Mesenchymal stem cell (in vitro differentiated cells and primary cell): ENCODE results near the gene NLGN1.
A peak's percentile ranks its signal among the peaks of the same experiment; 100 is the strongest.
"Not testable (repeated sequence)": the region's sequence is repeated elsewhere in the genome, so short reads cannot be mapped to it uniquely, and the experiment has no call there.

Experiments used
- DNase-seq: peaks from one replicate; pipeline ENCODE4 v3.0.0-alpha.2; 2013
- H2AFZ ChIP-seq: one replicate; pipeline ENCODE4 v1.6.1; 2013; ENCODE audit warnings: low read depth, mild to moderate bottlenecking, control low read depth, inconsistent platforms, low read length, moderate library complexity
- H2AK5ac ChIP-seq: 2 replicates; pipeline ENCODE4 v1.6.1; 2013; ENCODE audit warnings: low read length, moderate library complexity, mild to moderate bottlenecking, inconsistent platforms; ENCODE audit not compliant: severe bottlenecking
- H2BK120ac ChIP-seq: one replicate; pipeline ENCODE4 v1.6.1; 2013; ENCODE audit warnings: low read depth, mild to moderate bottlenecking, inconsistent platforms, low read length, moderate library complexity
- H2BK12ac ChIP-seq, 2 experiments: one replicate each; pipeline ENCODE4 v1.6.1; 2013; ENCODE audit warnings: inconsistent platforms in 2 of 2, low read length in 2 of 2, mild to moderate bottlenecking in 2 of 2, moderate library complexity in 2 of 2, control low read depth in 1 of 2
- H2BK15ac ChIP-seq: one replicate; pipeline ENCODE4 v1.6.1; 2013; ENCODE audit warnings: mild to moderate bottlenecking, low read depth, inconsistent platforms; ENCODE audit not compliant: poor library complexity, severe bottlenecking
- H2BK5ac ChIP-seq: 2 replicates; pipeline ENCODE4 v1.6.1; 2013; ENCODE audit warnings: low read depth, mild to moderate bottlenecking, low read length, control low read depth, inconsistent platforms; ENCODE audit not compliant: poor library complexity, severe bottlenecking
- H3K14ac ChIP-seq, 2 experiments: one replicate each; pipeline ENCODE4 v1.6.1; 2013; ENCODE audit warnings: inconsistent platforms in 2 of 2, low read length in 2 of 2, control low read depth in 1 of 2, mild to moderate bottlenecking in 1 of 2, moderate library complexity in 1 of 2
- H3K18ac ChIP-seq, 2 experiments: one replicate each; pipeline ENCODE4 v1.6.1; 2013; ENCODE audit warnings: inconsistent platforms in 2 of 2, low read length in 2 of 2, control low read depth in 1 of 2, low read depth in 1 of 2, mild to moderate bottlenecking in 1 of 2
- H3K23ac ChIP-seq, 2 experiments: one replicate each; pipeline ENCODE4 v1.6.1; 2013; ENCODE audit warnings: inconsistent platforms in 2 of 2, low read length in 2 of 2, mild to moderate bottlenecking in 2 of 2, moderate library complexity in 2 of 2, control low read depth in 1 of 2
- H3K27ac ChIP-seq: 2 replicates; pipeline ENCODE4 v1.5.1; 2013; ENCODE audit warnings: mild to moderate bottlenecking, moderate library complexity, low read length, control low read depth, inconsistent platforms; ENCODE audit not compliant: poor library complexity, severe bottlenecking
- H3K27me3 ChIP-seq, 2 experiments: 2 replicates each; pipeline versions ENCODE4 v1.6.1 to v1.7.0; 2013; ENCODE audit warnings: low read length in 2 of 2, mild to moderate bottlenecking in 2 of 2, moderate library complexity in 2 of 2, control low read depth in 1 of 2, inconsistent platforms in 1 of 2; ENCODE audit not compliant: control insufficient read depth in 1 of 2, insufficient read depth in 1 of 2
- H3K36me3 ChIP-seq, 2 experiments: 2 replicates each; pipeline versions ENCODE4 v1.6.1 to v1.7.0; 2013; ENCODE audit warnings: low read length in 2 of 2, control low read depth in 1 of 2, inconsistent platforms in 1 of 2, low read depth in 1 of 2, mild to moderate bottlenecking in 1 of 2; ENCODE audit not compliant: insufficient read depth in 2 of 2, control insufficient read depth in 1 of 2
- H3K4ac ChIP-seq, 2 experiments: one replicate each; pipeline ENCODE4 v1.6.1; 2013; ENCODE audit warnings: inconsistent platforms in 2 of 2, low read length in 2 of 2, mild to moderate bottlenecking in 2 of 2, moderate library complexity in 2 of 2, control low read depth in 1 of 2, low read depth in 1 of 2
- H3K4me1 ChIP-seq: 2 replicates; pipeline ENCODE4 v1.6.1; 2013; ENCODE audit warnings: low read depth, low read length, control low read depth; ENCODE audit not compliant: control insufficient read depth, insufficient read depth
- H3K4me2 ChIP-seq: 2 replicates; pipeline ENCODE4 v1.6.1; 2013; ENCODE audit warnings: low read length, mild to moderate bottlenecking, inconsistent platforms; ENCODE audit not compliant: poor library complexity, severe bottlenecking
- H3K4me3 ChIP-seq, 2 experiments: 2 replicates each; pipeline versions ENCODE4 v1.5.1 to v1.7.0; 2013; ENCODE audit warnings: low read length in 2 of 2, mild to moderate bottlenecking in 2 of 2, control low read depth in 1 of 2, low read depth in 1 of 2; ENCODE audit not compliant: insufficient read depth in 1 of 2
- H3K79me1 ChIP-seq: replicated peaks from 2 replicates; pipeline ENCODE4 v1.6.1; 2013; ENCODE audit warnings: mild to moderate bottlenecking, control low read depth, low read length, inconsistent platforms; ENCODE audit not compliant: poor library complexity, severe bottlenecking
- H3K9ac ChIP-seq: 2 replicates; pipeline ENCODE4 v1.7.0; 2013; ENCODE audit warnings: mild to moderate bottlenecking, low read length, moderate library complexity
- H3K9me3 ChIP-seq: 2 replicates; pipeline ENCODE4 v1.7.0; 2013; ENCODE audit warnings: mild to moderate bottlenecking, low read length; ENCODE audit not compliant: control insufficient read depth
- H4K8ac ChIP-seq: one replicate; pipeline ENCODE4 v1.6.1; 2013; ENCODE audit warnings: inconsistent platforms, mild to moderate bottlenecking, low read length, moderate library complexity
- H4K91ac ChIP-seq: one replicate; pipeline ENCODE4 v1.6.1; 2013; ENCODE audit warnings: mild to moderate bottlenecking, low read length, inconsistent platforms
- WGBS: methylation state at CpG from one replicate; pipeline ENCODE4 v1.1.7; 2013; ENCODE audit warnings: mixed read lengths; 5-methylcytosine and 5-hydroxymethylcytosine counted together

The NLGN1 gene

DNA sequence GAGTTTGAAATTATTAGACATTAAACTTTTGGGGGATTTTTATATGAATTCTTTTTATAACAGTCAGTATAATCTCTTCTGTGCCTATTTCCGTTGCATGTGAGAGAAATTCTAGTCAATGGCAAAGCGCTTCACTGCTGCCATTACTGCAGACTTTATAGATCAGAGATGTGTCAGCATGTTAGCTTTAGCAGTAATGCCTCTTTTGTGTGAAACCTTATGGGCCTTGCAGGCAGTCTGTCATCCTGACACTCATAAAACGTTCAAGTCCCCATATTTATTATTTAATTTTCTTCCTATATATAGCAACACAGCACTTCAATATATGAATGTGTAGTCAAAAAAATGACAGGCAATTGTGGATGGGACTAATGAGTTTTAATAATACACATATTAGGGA lies 191.0 kb downstream of the NLGN1 start:
- Histone ChIP-seq H4K8ac (no peak overlapping the region), H3K4ac (no peak overlapping the region), H4K91ac (no peak overlapping the region), H3K4me1 (peaks cover 7% of the 10 kb centered on the region), H3K14ac (no peak overlapping the region), H3K4me2 (no peak overlapping the region), H2AFZ (no peak overlapping the region), H3K18ac (no peak overlapping the region), H3K79me1 (no peaks in the 10 kb centered on the region), H3K9ac (no peak overlapping the region), H2AK5ac (no peak overlapping the region), H3K9me3 (no peaks in the 10 kb centered on the region), H3K27me3 (peaks cover 0 to 11% of the 10 kb centered on the region in 2 experiments), H2BK15ac (no peak overlapping the region), H3K4me3 (no peak overlapping the region), H3K27ac (no peak overlapping the region), H3K23ac (no peak overlapping the region), H2BK5ac (no peak overlapping the region), H3K36me3 (no peaks in the 10 kb centered on the region), H2BK120ac (no peak overlapping the region), H2BK12ac (no peak overlapping the region)
- no peak for DNase-seq
- WGBS, result 97% methylated on average over 2 of the region's 3 CpGs

DNA sequence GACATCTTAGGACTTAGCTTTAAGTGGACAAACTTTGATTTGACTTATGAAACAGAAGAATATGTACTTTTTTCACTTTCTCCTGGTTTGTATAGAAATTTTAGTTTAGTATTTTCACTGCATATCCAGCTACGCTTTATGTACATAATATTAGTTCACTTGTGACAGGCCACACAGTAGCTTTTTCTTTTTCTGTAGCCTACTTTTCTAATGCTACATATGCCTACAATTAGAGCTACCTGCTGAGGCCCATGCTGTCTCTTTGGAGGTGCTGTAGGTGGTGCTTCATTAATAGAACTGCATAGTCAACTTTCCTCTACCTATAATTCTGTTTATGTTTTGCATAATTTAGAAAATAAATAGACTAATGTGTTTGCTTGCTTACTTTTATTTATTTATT lies 191.6 kb downstream of the NLGN1 start:
- WGBS, result no CpG with 5 or more reads among the region's 1 CpG
- Histone ChIP-seq H2BK120ac (no peak overlapping the region), H3K4me1 (peaks cover 7% of the 10 kb centered on the region), H3K36me3 (no peaks in the 10 kb centered on the region), H3K9ac (no peak overlapping the region), H4K91ac (no peak overlapping the region), H2AK5ac (no peak overlapping the region), H3K27me3 (peaks cover 0 to 11% of the 10 kb centered on the region in 2 experiments), H3K23ac (no peak overlapping the region), H2BK15ac (no peak overlapping the region), H3K9me3 (no peaks in the 10 kb centered on the region), H3K4me3 (no peak overlapping the region), H3K4me2 (no peak overlapping the region), H3K79me1 (no peaks in the 10 kb centered on the region), H4K8ac (no peak overlapping the region), H3K18ac (no peak overlapping the region), H3K4ac (no peak overlapping the region), H2AFZ (no peak overlapping the region), H2BK5ac (no peak overlapping the region), H2BK12ac (no peak overlapping the region), H3K14ac (no peak overlapping the region), H3K27ac (no peak overlapping the region)
- no peak for DNase-seq

DNA sequence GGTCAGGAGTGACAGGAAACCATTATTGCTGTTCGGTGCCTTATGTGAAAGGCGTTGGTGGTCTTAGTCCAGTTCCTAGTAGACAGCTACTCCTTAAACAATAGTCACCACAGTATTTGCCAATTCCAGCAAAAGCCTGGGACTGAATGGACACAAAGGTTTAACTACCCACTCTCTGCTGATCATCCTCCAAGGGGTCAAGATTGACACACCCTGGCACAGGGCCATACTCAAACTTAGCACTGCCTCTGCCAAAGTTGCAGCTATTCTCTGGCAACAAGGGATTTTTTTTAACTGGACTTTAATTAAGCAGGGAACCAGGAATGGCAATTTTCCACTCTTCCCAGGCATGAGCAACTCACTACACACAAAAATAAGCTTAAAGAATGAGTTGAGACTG lies 193.9 kb downstream of the NLGN1 start:
- H3K9me3 ChIP-seq, result no peaks in the 10 kb centered on the region

DNA sequence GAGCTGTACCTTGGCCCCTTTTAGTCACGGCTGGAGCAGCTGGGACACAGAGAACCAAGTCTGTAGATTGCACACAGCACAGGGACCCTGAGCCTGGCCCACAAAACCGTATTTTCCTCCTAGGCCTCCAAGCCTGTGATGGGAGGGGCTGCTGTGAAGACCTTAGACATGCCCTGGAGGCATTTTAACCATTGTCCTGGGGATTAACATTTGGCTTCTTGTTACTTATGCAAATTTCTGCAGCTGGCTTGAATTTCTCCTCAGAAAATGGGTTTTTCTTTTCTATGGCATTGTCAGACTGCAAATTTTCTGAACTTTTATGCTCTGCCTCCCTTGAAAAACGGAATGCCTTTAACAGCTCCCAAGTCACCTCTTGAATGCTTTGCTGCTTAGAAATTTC lies 197.3 kb downstream of the NLGN1 start:
- H3K4ac ChIP-seq, H4K91ac ChIP-seq, H2BK12ac ChIP-seq, H3K23ac ChIP-seq, H2BK120ac ChIP-seq, H2BK15ac ChIP-seq, H4K8ac ChIP-seq, H3K9me3 ChIP-seq, H3K18ac ChIP-seq, H3K4me2 ChIP-seq, DNase-seq, H3K27me3 ChIP-seq, H3K27ac ChIP-seq, H3K36me3 ChIP-seq, H2AK5ac ChIP-seq, H2AFZ ChIP-seq, H3K4me1 ChIP-seq, H3K79me1 ChIP-seq, H3K9ac ChIP-seq, H3K4me3 ChIP-seq, H2BK5ac ChIP-seq: not testable (repeated sequence)
- WGBS, result 79% methylated on average over 3 of the region's 3 CpGs
- peak overlapping the region in 1 of 2 experiments; percentile 9 for H3K14ac ChIP-seq

More for the DNA sequence above, 193.9 kb downstream of the NLGN1 start:
- no peaks in the 10 kb centered on the region for H3K79me1 ChIP-seq
- H3K18ac ChIP-seq, result no peak overlapping the region
- no peak overlapping the region for H4K8ac ChIP-seq
- H2BK15ac ChIP-seq, result no peak overlapping the region
- H2BK120ac ChIP-seq, result no peak overlapping the region
- no peak overlapping the region for H2BK5ac ChIP-seq
- no peak overlapping the region for H3K27ac ChIP-seq
- no peak overlapping the region for H3K23ac ChIP-seq
- no peak overlapping the region for H4K91ac ChIP-seq
- no peak overlapping the region for H2AK5ac ChIP-seq
- DNase-seq, result no peak
- H3K14ac ChIP-seq, result no peak overlapping the region
- no peak overlapping the region for H2BK12ac ChIP-seq
- no peak overlapping the region for H3K9ac ChIP-seq
- no peaks in the 10 kb centered on the region for H3K4me1 ChIP-seq
- 98% methylated on average over 2 of the region's 2 CpGs for WGBS
- H3K4ac ChIP-seq, result no peak overlapping the region
- H3K27me3 ChIP-seq, result no peaks in the 10 kb centered on the region
- no peaks in the 10 kb centered on the region for H3K36me3 ChIP-seq
- no peak overlapping the region for H2AFZ ChIP-seq
- H3K4me3 ChIP-seq, result no peak overlapping the region
- H3K4me2 ChIP-seq, result no peak overlapping the region
